GM21737 (cell line): ENCODE data around the gene SLC32A1.

ENCODE experiments used
- ATAC-seq: cut with Tn5 transposase; IDR thresholded peaks from one replicate; pipeline ENCODE4 v1.9.1; 2021; ENCODE audit warnings: mild to moderate bottlenecking, moderate library complexity; ENCODE audit not compliant: unreplicated experiment

The SLC32A1 gene, protein sequence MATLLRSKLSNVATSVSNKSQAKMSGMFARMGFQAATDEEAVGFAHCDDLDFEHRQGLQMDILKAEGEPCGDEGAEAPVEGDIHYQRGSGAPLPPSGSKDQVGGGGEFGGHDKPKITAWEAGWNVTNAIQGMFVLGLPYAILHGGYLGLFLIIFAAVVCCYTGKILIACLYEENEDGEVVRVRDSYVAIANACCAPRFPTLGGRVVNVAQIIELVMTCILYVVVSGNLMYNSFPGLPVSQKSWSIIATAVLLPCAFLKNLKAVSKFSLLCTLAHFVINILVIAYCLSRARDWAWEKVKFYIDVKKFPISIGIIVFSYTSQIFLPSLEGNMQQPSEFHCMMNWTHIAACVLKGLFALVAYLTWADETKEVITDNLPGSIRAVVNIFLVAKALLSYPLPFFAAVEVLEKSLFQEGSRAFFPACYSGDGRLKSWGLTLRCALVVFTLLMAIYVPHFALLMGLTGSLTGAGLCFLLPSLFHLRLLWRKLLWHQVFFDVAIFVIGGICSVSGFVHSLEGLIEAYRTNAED

DNA sequence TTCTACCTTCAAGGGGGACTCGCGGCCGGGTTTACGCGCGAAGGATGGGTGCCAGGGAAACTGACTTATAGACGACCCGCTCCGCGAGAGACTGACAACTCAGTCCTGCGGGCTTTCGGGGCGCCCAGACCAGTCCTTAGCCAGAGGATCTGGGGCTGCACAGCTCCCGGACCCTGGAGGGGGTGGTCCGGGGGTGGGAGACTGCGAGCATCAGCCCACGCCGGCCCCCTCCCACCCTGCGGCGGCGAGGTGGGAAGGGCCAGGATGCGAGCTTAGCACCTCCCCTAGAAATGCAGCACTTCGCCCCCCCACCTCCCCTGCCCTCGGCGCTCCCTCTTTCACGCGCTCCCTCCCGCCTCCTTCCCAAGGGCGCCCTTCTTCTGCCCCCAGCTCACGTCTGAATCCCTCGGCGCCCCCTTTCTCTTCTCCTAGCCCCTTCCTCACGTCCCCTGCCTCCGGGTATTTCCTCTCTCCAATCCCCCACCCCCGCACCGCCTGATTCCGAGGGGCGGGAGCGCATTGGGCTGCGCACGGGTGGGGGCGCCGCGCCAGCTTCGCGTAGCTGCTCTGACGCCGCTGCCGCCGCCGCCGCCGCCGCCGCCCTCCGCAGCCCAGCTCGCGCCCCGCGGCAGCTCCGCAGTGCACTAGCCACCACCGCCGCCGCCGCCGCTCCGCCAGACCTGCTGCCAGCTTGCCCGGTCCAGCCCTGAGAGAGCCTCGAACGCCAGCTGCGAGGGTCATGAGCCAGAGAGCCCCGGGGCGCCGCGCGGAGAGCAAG lies at the start of gene SLC32A1:
Gene SLC32A1, plus strand, starts transcription at position 639 of the 778 bp plus-strand sequence. CDS start 239 bp downstream, outside the sequence.
- ATAC-seq = no peak

DNA sequence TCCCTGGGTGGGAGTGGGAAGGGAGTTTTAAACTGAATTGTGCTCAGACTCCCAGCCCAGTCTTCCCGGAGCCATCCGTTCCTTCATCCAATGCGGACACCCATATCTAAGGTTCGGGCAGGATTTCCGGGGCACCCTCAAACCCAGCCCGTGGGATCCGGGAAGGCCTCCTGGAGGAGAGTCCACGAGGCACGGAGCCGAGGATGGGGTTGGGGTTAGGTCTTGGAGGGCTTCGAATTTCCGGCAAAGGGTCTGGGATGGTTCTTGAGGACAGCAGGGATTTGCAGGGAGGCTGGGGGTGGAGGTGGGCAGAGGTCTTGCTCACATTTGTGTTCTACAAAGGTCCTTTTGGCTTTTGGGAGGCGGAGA lies 49.5 kb upstream of the SLC32A1 start:
- ATAC-seq = no peak

GRCh38 chr20:38676576-38676975 lies 47.7 kb upstream of the SLC32A1 start:
- ATAC-seq = no peak

DNA sequence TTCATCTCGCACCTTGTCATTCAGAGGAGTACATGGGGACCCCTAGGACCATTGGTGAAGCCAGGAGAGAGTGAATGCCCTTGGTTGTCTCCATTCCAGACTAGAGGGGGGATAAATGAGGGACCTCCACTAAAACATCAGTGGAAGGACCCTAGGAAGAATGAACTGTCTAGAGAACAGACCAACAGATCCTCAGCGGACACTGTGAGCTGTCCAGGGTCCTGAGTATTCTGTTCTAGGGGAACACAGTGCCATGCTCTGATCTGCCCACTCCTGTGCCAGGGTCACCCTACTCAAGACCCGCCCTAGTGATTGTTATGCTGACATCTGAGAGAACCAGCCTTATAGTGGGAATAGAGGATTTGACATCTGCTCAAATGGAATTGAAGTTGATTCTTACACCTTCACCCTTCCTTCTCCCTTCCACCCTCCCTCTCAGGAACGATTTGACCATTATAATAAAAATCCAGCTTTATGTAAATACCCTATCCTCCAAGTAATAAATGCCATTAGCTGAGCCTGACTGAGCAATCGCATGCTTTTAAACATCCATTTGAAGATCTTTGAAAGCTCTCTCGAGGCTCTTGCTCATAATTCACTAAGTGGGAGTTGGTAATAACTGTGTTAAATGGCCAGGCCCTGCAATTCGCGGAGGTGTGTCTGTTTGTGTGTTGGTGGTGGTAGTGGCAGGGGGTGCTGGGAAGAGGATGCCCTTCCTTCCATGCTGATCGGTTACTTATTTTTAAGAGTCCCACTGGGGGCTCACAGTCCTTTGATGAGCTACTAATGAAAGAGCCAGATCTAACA lies 43.6 kb upstream of the SLC32A1 start:
- ATAC-seq = no peak

GRCh38 chr20:38685271-38685670 lies 39.0 kb upstream of the SLC32A1 start:
- ATAC-seq = no peak

GRCh38 chr20:38685853-38686473 lies 38.3 kb upstream of the SLC32A1 start:
- no peak for ATAC-seq

DNA sequence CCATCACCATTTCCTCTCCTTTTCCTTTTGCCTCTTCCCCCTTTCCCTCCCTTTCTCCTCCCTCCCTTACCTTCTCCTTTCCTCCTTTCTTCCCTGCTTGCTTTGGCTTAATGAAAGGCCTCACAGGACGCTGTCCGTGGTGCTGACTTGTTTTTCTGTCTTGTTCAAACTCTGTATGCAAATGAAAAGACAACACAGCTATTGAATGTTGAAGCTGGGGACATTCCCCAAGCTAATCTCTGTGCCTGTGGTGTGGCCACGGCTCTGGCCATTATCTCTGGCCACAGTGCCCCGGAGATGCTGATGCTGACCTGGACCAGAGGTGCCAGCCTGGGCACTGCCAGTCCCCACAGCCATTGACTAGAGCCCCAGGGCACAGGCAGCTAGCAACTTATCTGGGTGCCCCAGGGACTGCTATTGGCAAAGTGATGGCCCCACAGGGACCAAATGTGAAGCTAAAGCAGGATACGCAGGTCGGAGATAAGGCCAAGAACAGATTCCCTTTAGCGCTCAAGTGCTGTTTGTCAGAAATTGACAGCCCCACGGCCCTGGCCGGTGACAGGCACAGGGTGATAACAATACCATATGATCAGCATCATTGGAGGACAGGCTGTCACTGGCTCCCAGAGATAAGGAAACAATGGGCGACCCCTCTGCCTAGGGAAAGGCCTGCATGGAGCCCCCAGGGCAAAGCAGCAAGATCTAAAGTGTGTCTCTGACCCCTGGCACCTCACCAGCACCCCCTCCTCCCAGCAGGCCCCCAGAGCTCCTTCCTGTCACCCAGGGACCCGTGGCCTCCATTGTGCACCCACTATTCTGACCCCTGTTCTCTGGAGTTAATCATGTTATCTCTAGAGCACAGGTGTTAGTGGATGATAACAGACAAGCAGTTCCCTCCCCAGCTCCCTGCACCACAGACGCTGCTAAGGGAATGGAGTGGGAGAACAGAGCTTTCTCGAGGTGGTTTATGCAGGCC lies 31.6 kb upstream of the SLC32A1 start:
- ATAC-seq = no peak

- no peak for ATAC-seq
Observed at GRCh38 chr20:38697306-38697705, 27.0 kb upstream of the SLC32A1 start.

DNA sequence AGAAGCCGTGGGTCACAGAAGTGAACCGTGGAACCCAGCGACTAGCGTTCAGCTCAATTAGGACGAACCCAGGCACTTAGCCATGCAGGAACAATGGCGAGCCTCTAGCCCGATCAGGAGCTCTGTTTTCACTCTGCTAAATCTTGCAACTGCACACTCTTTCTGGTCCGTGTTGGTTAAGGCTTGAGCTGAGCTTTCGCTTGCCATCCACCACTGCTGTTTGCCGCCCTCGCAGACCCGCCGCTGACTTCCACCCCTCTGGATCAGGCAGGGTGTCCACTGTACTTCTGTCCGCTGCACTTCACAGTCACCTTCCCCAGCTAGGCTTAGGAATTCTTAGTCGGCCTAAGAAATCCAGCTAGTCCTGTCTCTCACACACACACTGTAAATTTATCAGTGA lies 25.7 kb upstream of the SLC32A1 start:
- ATAC-seq = no peak

DNA sequence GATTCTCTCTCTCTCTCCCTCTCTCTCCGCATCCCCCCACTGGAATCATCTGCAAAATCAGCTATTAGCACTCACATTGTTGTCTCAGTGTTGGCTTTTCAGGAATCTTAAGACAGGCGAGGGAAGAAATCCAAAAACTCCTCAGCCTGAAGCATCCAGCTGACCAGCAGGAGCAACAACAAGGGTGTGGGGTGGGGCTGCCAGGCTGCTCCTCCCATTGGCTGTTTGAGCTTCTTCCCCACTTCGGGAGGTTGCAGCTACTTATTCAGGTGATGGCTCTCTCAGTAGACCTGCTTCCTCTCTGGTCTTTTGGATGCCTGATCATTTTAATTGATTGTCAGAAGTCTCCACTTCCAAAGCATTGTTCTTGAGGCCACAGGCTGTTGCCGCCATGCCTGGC lies 24.1 kb upstream of the SLC32A1 start:
- ATAC-seq = no peak

GRCh38 chr20:38700926-38701325 lies 23.4 kb upstream of the SLC32A1 start:
- no peak for ATAC-seq

- ATAC-seq = no peak
Observed at GRCh38 chr20:38703526-38703925, 20.8 kb upstream of the SLC32A1 start.

DNA sequence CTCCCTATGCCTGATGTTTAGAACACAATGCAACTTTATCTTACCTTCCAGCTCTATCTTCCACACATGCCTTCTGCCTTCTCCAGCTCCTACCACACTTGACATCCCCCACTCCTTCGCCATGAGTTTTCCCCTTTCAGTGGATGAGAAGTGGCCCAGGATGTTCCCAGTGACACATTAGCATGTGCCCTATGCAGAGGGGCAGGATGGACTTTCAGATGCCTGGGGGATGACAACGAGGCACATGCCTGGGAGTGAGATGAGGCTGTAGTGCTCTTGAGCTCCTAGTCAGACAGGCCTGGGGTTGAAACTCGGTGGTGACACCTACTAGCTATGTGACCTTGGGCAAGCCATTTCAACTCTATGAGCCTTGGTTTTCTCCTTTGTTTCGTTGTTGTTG lies 20.1 kb upstream of the SLC32A1 start:
- no peak for ATAC-seq

GRCh38 chr20:38706509-38706908 lies 17.8 kb upstream of the SLC32A1 start:
- no peak for ATAC-seq

- no peak for ATAC-seq
Observed at GRCh38 chr20:38714308-38714707, 10.0 kb upstream of the SLC32A1 start.

DNA sequence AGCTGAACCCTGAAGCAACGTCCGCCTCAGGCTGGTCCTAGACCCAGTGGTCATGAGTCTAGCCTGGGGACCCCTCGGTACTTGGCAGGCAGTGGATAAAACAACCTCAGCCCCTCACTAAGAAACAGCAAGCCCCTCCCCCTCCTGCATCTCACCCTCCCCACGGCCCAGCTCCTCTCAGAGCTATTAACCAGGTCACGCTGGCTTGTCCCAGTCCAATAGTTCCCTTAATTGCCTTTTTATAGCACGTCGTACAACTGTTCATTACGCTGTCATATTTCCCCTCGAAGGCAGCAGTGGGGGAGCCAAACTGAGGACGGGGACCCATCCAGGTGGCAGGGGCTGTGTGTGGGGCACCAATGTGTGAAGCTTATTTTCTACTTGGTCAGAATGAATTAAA lies 8.6 kb upstream of the SLC32A1 start:
- no peak for ATAC-seq

DNA sequence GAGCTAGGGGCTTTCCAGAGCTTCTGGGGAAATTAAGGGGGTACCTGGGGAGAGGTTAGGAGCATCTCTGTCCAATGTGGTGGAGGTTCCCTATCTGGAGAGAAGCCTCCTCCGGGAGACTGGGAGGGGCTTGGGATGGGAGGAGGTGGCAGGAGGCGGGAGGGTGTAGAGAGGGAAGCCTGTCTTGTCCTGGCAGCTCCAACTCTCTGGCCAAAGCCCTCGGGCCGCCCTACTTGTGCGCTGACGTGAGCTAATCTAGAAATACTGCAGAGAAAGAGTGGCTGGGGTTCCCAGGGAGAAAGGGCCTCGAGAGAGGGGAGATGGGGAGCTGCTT lies 1.6 kb upstream of the SLC32A1 start:
- ATAC-seq = no peak

DNA sequence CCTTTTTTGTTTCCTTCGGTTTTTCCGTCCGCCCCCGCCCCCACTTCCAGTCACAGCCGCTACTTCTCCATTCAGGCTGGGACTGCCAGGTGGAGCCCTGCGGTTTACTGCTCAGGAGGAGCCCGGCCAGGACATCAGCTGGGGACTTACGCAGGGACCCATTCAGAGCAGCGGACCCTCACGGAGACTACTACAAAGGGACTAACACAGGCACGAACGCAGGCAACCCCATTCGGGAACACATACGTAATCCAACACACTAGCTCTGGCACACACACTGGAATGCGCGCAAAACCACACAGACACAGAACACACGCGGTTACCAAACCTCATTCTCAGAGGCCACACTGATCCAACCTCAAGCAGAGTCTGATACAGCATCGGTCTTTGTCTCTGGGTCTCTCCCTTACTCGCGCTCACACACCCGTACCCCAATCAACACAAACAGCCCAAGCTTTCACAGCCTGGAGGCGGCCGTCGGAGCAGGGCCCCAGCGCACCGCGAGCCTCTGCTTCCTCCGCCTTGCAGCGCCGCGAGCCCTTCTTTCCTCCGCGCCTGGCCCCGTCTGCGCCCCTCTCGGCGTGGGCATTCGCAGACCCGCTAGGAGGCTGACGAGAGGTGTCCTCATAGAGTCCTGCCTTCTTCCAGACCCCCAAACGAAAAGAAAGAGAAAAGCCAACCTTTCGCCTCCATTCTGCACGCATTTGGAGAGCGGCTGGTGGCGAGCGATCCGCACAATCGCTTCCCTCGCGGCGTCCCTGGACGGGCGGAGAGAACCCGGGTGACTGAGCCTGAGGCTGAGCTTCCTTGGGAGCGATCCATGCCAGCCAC lies 1.1 kb upstream of the SLC32A1 start:
- ATAC-seq = no peak

DNA sequence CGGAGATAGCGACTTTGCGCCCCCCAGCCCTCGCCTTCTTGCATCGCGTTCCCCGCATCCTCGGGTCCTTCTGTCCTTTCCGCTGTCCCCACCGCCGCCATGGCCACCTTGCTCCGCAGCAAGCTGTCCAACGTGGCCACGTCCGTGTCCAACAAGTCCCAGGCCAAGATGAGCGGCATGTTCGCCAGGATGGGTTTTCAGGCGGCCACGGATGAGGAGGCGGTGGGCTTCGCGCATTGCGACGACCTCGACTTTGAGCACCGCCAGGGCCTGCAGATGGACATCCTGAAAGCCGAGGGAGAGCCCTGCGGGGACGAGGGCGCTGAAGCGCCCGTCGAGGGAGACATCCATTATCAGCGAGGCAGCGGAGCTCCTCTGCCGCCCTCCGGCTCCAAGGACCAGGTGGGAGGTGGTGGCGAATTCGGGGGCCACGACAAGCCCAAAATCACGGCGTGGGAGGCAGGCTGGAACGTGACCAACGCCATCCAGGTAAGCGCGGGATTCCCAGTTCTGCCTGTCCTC lies 401 bp downstream of the SLC32A1 start:
- ATAC-seq = no peak
